ENCODE results near the gene SP110.

DNA sequence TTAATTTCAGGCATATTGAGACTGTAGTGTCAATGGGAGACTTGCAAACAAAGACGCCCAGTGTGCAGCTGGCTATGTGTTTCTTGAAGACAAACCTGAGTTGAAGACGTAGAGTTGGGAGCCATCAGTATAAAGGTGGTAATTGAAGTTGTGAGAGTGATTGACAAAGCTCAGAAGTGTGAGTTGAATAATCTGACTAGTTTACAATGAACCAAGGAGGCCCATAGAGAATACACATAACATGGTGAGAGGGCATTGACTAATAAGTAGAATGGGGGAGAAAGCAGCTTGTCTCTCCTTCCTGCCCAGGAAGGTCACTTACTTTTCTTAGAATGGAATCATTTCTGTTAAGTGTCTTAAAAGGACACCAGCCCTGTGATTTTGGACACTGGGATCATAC lies 14.1 kb downstream of the SP110 start:
- TF ChIP-seq ZNF280D (tag by site-specific recombination; IDR thresholded peaks at IDR 0.05): no peak
- no peak for TF ChIP-seq ZNF624 (tag by site-specific recombination; IDR thresholded peaks at IDR 0.05)
- TF ChIP-seq ZNF18 (tag by site-specific recombination; IDR thresholded peaks at IDR 0.05): no peak
- TF ChIP-seq, protein P1, sequence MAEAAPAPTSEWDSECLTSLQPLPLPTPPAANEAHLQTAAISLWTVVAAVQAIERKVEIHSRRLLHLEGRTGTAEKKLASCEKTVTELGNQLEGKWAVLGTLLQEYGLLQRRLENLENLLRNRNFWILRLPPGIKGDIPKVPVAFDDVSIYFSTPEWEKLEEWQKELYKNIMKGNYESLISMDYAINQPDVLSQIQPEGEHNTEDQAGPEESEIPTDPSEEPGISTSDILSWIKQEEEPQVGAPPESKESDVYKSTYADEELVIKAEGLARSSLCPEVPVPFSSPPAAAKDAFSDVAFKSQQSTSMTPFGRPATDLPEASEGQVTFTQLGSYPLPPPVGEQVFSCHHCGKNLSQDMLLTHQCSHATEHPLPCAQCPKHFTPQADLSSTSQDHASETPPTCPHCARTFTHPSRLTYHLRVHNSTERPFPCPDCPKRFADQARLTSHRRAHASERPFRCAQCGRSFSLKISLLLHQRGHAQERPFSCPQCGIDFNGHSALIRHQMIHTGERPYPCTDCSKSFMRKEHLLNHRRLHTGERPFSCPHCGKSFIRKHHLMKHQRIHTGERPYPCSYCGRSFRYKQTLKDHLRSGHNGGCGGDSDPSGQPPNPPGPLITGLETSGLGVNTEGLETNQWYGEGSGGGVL (tag by site-specific recombination; IDR thresholded peaks at IDR 0.05): no peak
- no peak for TF ChIP-seq CTCF (tag by site-specific recombination; IDR thresholded peaks at IDR 0.05)
- no peak for TF ChIP-seq ZNF324 (tag by site-specific recombination; IDR thresholded peaks at IDR 0.05)
- TF ChIP-seq MZF1 (tag by site-specific recombination; IDR thresholded peaks at IDR 0.05; ENCODE audit: borderline replicate concordance): no peak
- TF ChIP-seq ZBTB17 (tag by site-specific recombination; IDR thresholded peaks at IDR 0.05): no peak
- no peak for TF ChIP-seq ZNF785 (tag by site-specific recombination; IDR thresholded peaks at IDR 0.05)

All from HEK293 (cell line).